Daoy (cell line): ENCODE measurements around the gene PPP2R3A. TPM values are rescaled to one million over a fixed set of nuclear protein-coding genes. Genes with fewer than 3 reads are reported as not detected.
"Not testable (repeated sequence)": the region's sequence is repeated elsewhere in the genome, so short reads cannot be mapped to it uniquely, and the experiment has no call there.

ENCODE experiments used
- DNase-seq: peaks from one replicate; pipeline ENCODE4 v3.0.0-alpha.2; 2015; ENCODE audit warnings: low read depth
- total RNA-seq: library from RNA; depleted of rRNA; stranded (reverse); fragments of >200 nt; shearing (Covaris generic); gene quantifications from 2 replicates; pipeline ENCODE4 v1.2.3, GENCODE V29; 2014

The PPP2R3A gene
- total RNA-seq, 1 experiment from 2014 or later, result 6.5 TPM

GRCh38 chr3:136093771-136094170 lies 128.2 kb downstream of the PPP2R3A start:
- DNase-seq, result no peak

GRCh38 chr3:136105044-136105443 lies 139.5 kb downstream of the PPP2R3A start:
- DNase-seq, result no peak

- no peak for DNase-seq
These were observed 140.6 kb downstream of the PPP2R3A start for GRCh38 chr3:136106101-136106500.

- no peak for DNase-seq
These were observed 144.0 kb downstream of the PPP2R3A start for GRCh38 chr3:136109499-136109898.

- no peak for DNase-seq
These were observed 145.0 kb downstream of the PPP2R3A start for GRCh38 chr3:136110481-136110880.

GRCh38 chr3:136114421-136114820 lies 148.9 kb downstream of the PPP2R3A start:
- peak; percentile 10 for DNase-seq

GRCh38 chr3:136119332-136119731 lies 153.8 kb downstream of the PPP2R3A start:
- not testable (repeated sequence) for DNase-seq

GRCh38 chr3:136119783-136120182 lies 154.3 kb downstream of the PPP2R3A start:
- not testable (repeated sequence) for DNase-seq

- no peak for DNase-seq
These were observed 155.1 kb downstream of the PPP2R3A start for GRCh38 chr3:136120373-136121348.

- peak; percentile 23 for DNase-seq
These were observed 156.5 kb downstream of the PPP2R3A start for GRCh38 chr3:136122006-136122405.

GRCh38 chr3:136131647-136132046 lies 166.1 kb downstream of the PPP2R3A start:
- DNase-seq, result not testable (repeated sequence)

- DNase-seq, result no peak
These were observed 168.6 kb downstream of the PPP2R3A start for GRCh38 chr3:136134091-136134490.

GRCh38 chr3:136135039-136135802 lies 169.7 kb downstream of the PPP2R3A start:
- DNase-seq, result no peak

GRCh38 chr3:136136454-136136853 lies 170.9 kb downstream of the PPP2R3A start:
- DNase-seq, result no peak

- no peak for DNase-seq
These were observed 175.8 kb downstream of the PPP2R3A start for GRCh38 chr3:136141291-136141785.

GRCh38 chr3:136141891-136142290 lies 176.4 kb downstream of the PPP2R3A start:
- DNase-seq, result peak; percentile 39

- peak; percentile 72 for DNase-seq
These were observed 177.1 kb downstream of the PPP2R3A start for GRCh38 chr3:136142592-136142991.

- not testable (repeated sequence) for DNase-seq
These were observed 178.9 kb downstream of the PPP2R3A start for GRCh38 chr3:136144397-136144796.

- DNase-seq, result peak; percentile 30
These were observed 181.6 kb downstream of the PPP2R3A start for GRCh38 chr3:136146981-136147729.

- DNase-seq, result peak; percentile 5
These were observed 184.1 kb downstream of the PPP2R3A start for GRCh38 chr3:136149667-136150066.

GRCh38 chr3:136151219-136151618 lies 185.7 kb downstream of the PPP2R3A start:
- no peak for DNase-seq
